Activated CD4-positive, alpha-beta T cell treated with anti-CD3 and anti-CD28 coated beads, Interleukin-2, amount 10 ng/mL, durations not matched to agents 7 days and 5 days (primary cell): ENCODE results near the gene ADD3. TPM values are rescaled to one million over a fixed set of nuclear protein-coding genes. Genes with fewer than 3 reads are reported as not detected.
"Not testable (repeated sequence)": the region's sequence is repeated elsewhere in the genome, so short reads cannot be mapped to it uniquely, and the experiment has no call there.

ENCODE experiments used
- CTCF ChIA-PET: fragments of 350-600 bp; sonication (Branson Sonifier 250); formaldehyde crosslinking; loops from one replicate; lab custom pipeline; 2021; ENCODE audit warnings: antibody characterized with exemption; lab: Charles Lee
- POLR2A ChIA-PET: fragments of 350-600 bp; sonication (Branson Sonifier 250); formaldehyde crosslinking; loops from one replicate; lab custom pipeline; 2021; ENCODE audit warnings: antibody characterized with exemption; lab: Charles Lee
- DNase-seq: peaks from one replicate; pipeline ENCODE4 v3.0.0-alpha.2; 2020
- H3K27ac Mint-ChIP-seq: one replicate; pipeline ENCODE4 v1.8.0; 2021; ENCODE audit warnings: mild to moderate bottlenecking, moderate library complexity, mixed read lengths
- H3K27me3 Mint-ChIP-seq: one replicate; pipeline ENCODE4 v1.8.0; 2021; ENCODE audit warnings: mixed read lengths
- H3K36me3 Mint-ChIP-seq: one replicate; pipeline ENCODE4 v1.8.0; 2021; ENCODE audit warnings: low read depth, mixed read lengths
- H3K4me1 Mint-ChIP-seq: one replicate; pipeline ENCODE4 v1.8.0; 2021; ENCODE audit warnings: mixed read lengths
- H3K4me3 Mint-ChIP-seq: one replicate; pipeline ENCODE4 v1.8.0; 2021; ENCODE audit warnings: mild to moderate bottlenecking, moderate library complexity, mixed read lengths
- H3K9me3 Mint-ChIP-seq: one replicate; pipeline ENCODE4 v1.8.0; 2021; ENCODE audit warnings: mixed read lengths
- total RNA-seq, 2 experiments: library from RNA; stranded (reverse); gene quantifications; one replicate each; pipeline ENCODE4 v1.2.3, GENCODE V29; 2021

The ADD3 gene
- total RNA-seq, 2 experiments from 2014 or later, result 360 to 444 TPM

DNA sequence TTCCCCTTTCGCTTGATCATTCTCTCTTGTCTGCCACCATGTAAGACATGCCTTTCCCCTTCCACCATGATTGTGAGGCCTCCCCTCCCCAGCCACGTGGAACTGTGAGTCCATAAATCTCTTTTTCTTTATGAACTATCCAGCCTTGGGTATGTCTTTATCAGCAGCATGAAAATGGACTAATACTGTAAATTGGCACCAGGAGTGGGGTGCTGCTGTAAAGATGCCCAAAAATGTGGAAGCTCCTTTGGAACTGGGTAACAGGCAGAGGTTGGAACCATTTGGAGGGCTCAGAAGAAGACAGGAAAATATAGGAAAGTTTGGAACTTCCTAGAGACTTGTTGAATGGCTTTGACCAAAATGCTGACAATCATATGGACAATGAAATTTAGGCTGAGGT lies 40.4 kb downstream of the ADD3 start:
- H3K27ac Mint-ChIP-seq, H3K27me3 Mint-ChIP-seq, CTCF ChIA-PET, H3K4me3 Mint-ChIP-seq, DNase-seq, POLR2A ChIA-PET: not testable (repeated sequence)
- Mint-ChIP-seq H3K4me1 (peaks cover 50% of the 10 kb centered on the region), H3K9me3 (peaks cover 26% of the 10 kb centered on the region), H3K36me3 (peaks cover 67% of the 10 kb centered on the region)

- ChIA-PET CTCF (no interaction called here), POLR2A (no interaction called here)
- Mint-ChIP-seq H3K4me1 (peaks cover 46% of the 10 kb centered on the region), H3K9me3 (peaks cover 23% of the 10 kb centered on the region), H3K27ac (no peak overlapping the region), H3K27me3 (no peaks in the 10 kb centered on the region), H3K4me3 (no peak overlapping the region), H3K36me3 (peaks cover 61% of the 10 kb centered on the region)
- DNase-seq, result no peak
Observed at GRCh38 chr10:110048781-110049180, 41.0 kb downstream of the ADD3 start.

GRCh38 chr10:110049889-110050591 lies 42.3 kb downstream of the ADD3 start:
- H3K36me3 Mint-ChIP-seq, result peaks cover 57% of the 10 kb centered on the region

GRCh38 chr10:110051487-110051886 lies 43.7 kb downstream of the ADD3 start:
- no peak overlapping the region for H3K4me3 Mint-ChIP-seq
- peaks cover 51% of the 10 kb centered on the region for H3K36me3 Mint-ChIP-seq
- ChIA-PET CTCF (interaction anchor here (0.9 kb wide), 1 partner anchor 9 kb away, joined by 3 read pairs; no protein-coding TSS in a partner anchor), POLR2A (no interaction called here)
- no peak overlapping the region for H3K27ac Mint-ChIP-seq
- peaks cover 21% of the 10 kb centered on the region for H3K9me3 Mint-ChIP-seq
- peaks cover 55% of the 10 kb centered on the region for H3K4me1 Mint-ChIP-seq
- no peak for DNase-seq
- no peaks in the 10 kb centered on the region for H3K27me3 Mint-ChIP-seq

More at GRCh38 chr10:110049889-110050591, 42.3 kb downstream of the ADD3 start:
- H3K27ac Mint-ChIP-seq, H3K27me3 Mint-ChIP-seq, CTCF ChIA-PET, POLR2A ChIA-PET, DNase-seq, H3K4me3 Mint-ChIP-seq: not testable (repeated sequence)
- H3K9me3 Mint-ChIP-seq, result peaks cover 23% of the 10 kb centered on the region
- H3K4me1 Mint-ChIP-seq, result peaks cover 45% of the 10 kb centered on the region

DNA sequence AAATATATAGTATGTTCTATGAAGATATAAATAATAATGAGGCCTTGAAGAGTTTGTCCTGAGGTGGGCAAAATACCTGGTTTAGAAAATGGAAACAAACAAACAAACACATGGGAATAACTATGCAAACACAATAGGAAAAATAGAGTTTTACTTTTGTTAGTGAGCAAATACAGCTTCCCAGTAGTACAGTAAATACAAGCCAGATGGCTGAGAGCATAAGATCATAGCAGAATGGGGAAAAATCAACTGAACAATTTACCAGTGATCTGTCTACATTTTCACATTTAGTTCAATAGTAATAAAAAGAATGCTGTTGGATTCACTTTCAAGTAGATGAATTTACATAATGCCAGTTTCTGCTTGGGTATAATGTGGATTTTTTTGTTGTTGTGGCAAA lies 45.1 kb downstream of the ADD3 start:
- H3K27me3 Mint-ChIP-seq, result no peaks in the 10 kb centered on the region
- peaks cover 68% of the 10 kb centered on the region for H3K4me1 Mint-ChIP-seq
- H3K9me3 Mint-ChIP-seq, result peaks cover 15% of the 10 kb centered on the region
- ChIA-PET POLR2A (no interaction called here), CTCF (interaction anchor here (1.6 kb wide), 1 partner anchor 8 kb away, joined by 3 read pairs; no protein-coding TSS in a partner anchor)
- peaks cover 40% of the 10 kb centered on the region for H3K36me3 Mint-ChIP-seq
- DNase-seq, result no peak
- no peak overlapping the region for H3K27ac Mint-ChIP-seq
- H3K4me3 Mint-ChIP-seq, result no peak overlapping the region

GRCh38 chr10:110056822-110057221 lies 49.0 kb downstream of the ADD3 start:
- ChIA-PET POLR2A (interaction anchor here (0.6 to 1.3 kb wide), 2 partner anchors 13 to 20 kb away, joined by 3 read pairs; no protein-coding TSS in a partner anchor), CTCF (interaction anchor here (1.0 to 1.4 kb wide), 2 partner anchors 11 to 63 kb away, joined by 3 read pairs; no protein-coding TSS in a partner anchor)
- no peak for DNase-seq
- Mint-ChIP-seq H3K27me3 (no peaks in the 10 kb centered on the region), H3K27ac (no peak overlapping the region), H3K36me3 (peaks cover 26% of the 10 kb centered on the region), H3K9me3 (no peaks in the 10 kb centered on the region), H3K4me1 (peaks cover 77% of the 10 kb centered on the region), H3K4me3 (no peak overlapping the region)

DNA sequence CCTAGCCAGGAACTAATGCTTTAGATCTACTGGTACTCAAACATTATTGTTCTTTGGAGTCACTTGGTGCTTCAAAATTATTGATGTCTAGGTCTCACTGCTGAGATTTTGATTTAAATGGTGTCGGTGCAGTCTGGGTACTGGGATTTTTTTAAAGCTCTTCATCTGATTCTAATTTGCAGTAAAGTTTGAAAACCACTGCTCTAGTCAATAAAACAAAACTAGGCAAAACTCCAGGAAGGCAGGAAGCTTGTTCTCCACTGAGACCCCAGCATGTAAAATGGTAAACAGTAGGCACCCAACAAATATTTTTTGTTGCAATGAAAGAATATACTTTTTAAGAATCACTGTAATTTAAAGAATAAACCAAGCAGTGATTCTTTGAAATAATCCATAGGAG lies 49.7 kb downstream of the ADD3 start:
- no peak overlapping the region for H3K4me3 Mint-ChIP-seq
- ChIA-PET POLR2A (interaction anchor here (0.6 to 1.3 kb wide), 2 partner anchors 12 to 19 kb away, joined by 3 read pairs; no protein-coding TSS in a partner anchor), CTCF (interaction anchor here (0.6 to 1.4 kb wide), 8 partner anchors 10 to 253 kb away, joined by 3 to 5 read pairs (median 3); no protein-coding TSS in a partner anchor)
- peak overlapping the region; percentile 37 for H3K27ac Mint-ChIP-seq
- no peaks in the 10 kb centered on the region for H3K27me3 Mint-ChIP-seq
- DNase-seq, result no peak
- peaks cover 72% of the 10 kb centered on the region for H3K4me1 Mint-ChIP-seq
- peaks cover 25% of the 10 kb centered on the region for H3K36me3 Mint-ChIP-seq
- H3K9me3 Mint-ChIP-seq, result no peaks in the 10 kb centered on the region

- peak overlapping the region; percentile 56 for H3K4me3 Mint-ChIP-seq
- H3K27me3 Mint-ChIP-seq, result no peaks in the 10 kb centered on the region
- POLR2A ChIA-PET, result interaction anchor here (1.3 kb wide), 1 partner anchor 18 kb away, joined by 3 read pairs; no protein-coding TSS in a partner anchor
- peaks cover 73% of the 10 kb centered on the region for H3K4me1 Mint-ChIP-seq
- H3K36me3 Mint-ChIP-seq, result peaks cover 26% of the 10 kb centered on the region
- CTCF ChIA-PET, result interaction anchor here (0.7 to 1.4 kb wide), 6 partner anchors 8 to 221 kb away, joined by 3 to 4 read pairs (median 3); no protein-coding TSS in a partner anchor
- H3K27ac Mint-ChIP-seq, result peak overlapping the region; percentile 65
- H3K9me3 Mint-ChIP-seq, result no peaks in the 10 kb centered on the region
- DNase-seq, result no peak
Observed at GRCh38 chr10:110058212-110058611, 50.4 kb downstream of the ADD3 start.

DNA sequence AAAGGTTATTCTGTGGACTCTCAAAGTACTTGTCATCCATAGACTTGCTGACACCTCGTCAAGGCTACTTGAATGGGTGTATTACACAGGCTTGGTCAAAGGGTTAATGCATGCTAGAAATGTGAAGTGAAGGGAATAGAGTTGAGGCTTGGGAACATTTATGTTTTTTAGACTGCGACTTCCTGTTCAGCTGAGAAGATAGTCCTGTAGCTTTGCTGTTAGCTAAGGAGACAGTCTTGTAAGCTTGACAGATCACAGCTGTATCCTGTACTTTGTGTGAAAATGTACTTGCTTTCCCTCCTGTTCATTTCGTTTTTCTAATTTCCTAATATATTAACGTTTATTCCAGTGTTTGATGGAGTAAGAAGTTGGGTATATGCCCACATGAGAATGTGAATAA lies 52.1 kb downstream of the ADD3 start:
- peaks cover 83% of the 10 kb centered on the region for H3K4me1 Mint-ChIP-seq
- H3K9me3 Mint-ChIP-seq, result no peaks in the 10 kb centered on the region
- DNase-seq, result no peak
- no peak overlapping the region for H3K27ac Mint-ChIP-seq
- H3K36me3 Mint-ChIP-seq, result peaks cover 21% of the 10 kb centered on the region
- ChIA-PET POLR2A (no interaction called here), CTCF (interaction anchor here (0.8 to 1.6 kb wide), 4 partner anchors 9 to 164 kb away, joined by 3 to 4 read pairs (median 3); no protein-coding TSS in a partner anchor)
- H3K4me3 Mint-ChIP-seq, result no peak overlapping the region
- no peaks in the 10 kb centered on the region for H3K27me3 Mint-ChIP-seq

GRCh38 chr10:110061687-110062086 lies 53.9 kb downstream of the ADD3 start:
- H3K4me1 Mint-ChIP-seq, result peaks cover 85% of the 10 kb centered on the region
- H3K27me3 Mint-ChIP-seq, result no peaks in the 10 kb centered on the region
- CTCF ChIA-PET, result interaction anchor here (1.0 kb wide), 1 partner anchor 15 kb away, joined by 3 read pairs; no protein-coding TSS in a partner anchor
- no peak for DNase-seq
- H3K9me3 Mint-ChIP-seq, result no peaks in the 10 kb centered on the region
- peaks cover 31% of the 10 kb centered on the region for H3K36me3 Mint-ChIP-seq
- POLR2A ChIA-PET, result no interaction called here
- H3K4me3 Mint-ChIP-seq, result no peak overlapping the region
- no peak overlapping the region for H3K27ac Mint-ChIP-seq

DNA sequence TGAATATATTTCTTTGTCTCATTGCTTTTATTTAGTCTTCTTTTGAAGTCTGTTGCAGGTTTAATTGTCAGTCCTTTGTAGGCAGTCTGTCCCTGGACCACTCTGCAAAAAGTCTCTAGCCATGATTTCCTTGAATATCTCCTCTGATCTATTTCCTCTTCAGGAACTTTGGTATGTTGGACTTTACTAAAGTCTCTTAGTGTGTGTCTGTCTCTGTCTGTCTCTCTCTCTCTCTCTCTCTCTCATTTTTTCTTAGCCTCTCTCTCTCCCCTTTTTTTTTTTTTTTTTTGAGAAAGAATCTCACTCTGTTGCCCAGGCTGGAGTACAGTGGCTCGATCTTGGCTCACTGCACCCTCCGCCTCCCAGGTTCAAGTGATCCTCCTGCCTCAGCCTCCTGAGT lies 57.5 kb downstream of the ADD3 start:
- CTCF ChIA-PET, result no interaction called here
- Mint-ChIP-seq H3K27ac (peak overlapping the region; percentile 71), H3K4me3 (no peak overlapping the region), H3K4me1 (peaks cover 87% of the 10 kb centered on the region), H3K36me3 (peaks cover 30% of the 10 kb centered on the region), H3K9me3 (no peaks in the 10 kb centered on the region), H3K27me3 (no peaks in the 10 kb centered on the region)
- DNase-seq, result no peak
- POLR2A ChIA-PET, result no interaction called here

DNA sequence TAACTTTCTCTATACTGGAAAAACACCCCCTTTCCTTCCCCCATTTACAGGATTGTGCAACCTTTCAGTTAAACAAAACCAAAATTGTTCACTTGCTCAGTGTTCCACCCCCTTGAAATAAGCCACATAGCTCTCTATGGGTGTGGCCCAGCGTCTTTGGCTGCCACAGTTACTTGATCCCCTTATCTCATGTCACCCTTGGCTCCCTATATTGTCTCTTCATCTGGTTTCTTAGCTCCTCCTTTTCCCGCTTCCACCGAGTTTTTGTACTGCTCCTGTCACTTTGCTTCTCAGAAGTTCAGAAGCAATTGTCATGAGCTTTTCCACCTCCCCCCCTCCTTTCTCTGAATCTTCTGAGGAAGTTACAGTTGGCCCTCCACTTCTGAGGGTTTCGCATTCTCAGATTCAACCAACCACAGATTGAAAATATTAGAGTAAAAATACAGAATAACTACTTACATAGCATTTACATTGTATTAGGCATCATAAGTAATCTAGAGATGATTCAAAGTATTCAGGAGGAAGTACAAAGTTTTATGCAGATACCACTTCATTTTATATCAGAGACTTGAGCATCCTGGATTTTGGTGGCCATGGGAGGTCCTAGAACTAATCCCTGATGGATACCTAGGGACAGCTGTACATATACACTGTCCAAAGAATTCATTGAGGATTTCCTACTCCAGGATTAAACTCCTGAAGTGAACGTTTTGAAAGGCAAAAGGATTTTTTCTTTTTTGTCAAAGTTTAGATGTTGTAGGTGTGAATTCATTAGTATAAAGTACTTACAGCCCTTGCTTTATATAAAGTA lies 60.4 kb downstream of the ADD3 start:
- H3K27me3 Mint-ChIP-seq, result no peaks in the 10 kb centered on the region
- H3K4me1 Mint-ChIP-seq, result peaks cover 88% of the 10 kb centered on the region
- ChIA-PET POLR2A (interaction anchor here (0.5 to 1.1 kb wide), 4 partner anchors 9 to 65 kb away, joined by 3 to 9 read pairs (median 4); no protein-coding TSS in a partner anchor), CTCF (interaction anchor here (0.6 to 1.3 kb wide), 5 partner anchors 10 to 134 kb away, joined by 3 to 4 read pairs (median 3); no protein-coding TSS in a partner anchor)
- H3K4me3 Mint-ChIP-seq, result peak overlapping the region; percentile 50
- H3K9me3 Mint-ChIP-seq, result no peaks in the 10 kb centered on the region
- peak overlapping the region; percentile 86 for H3K27ac Mint-ChIP-seq
- H3K36me3 Mint-ChIP-seq, result peaks cover 20% of the 10 kb centered on the region
- DNase-seq, result peak; percentile 83
